ENCODE results near the gene SLC2A11.

The SLC2A11 gene

GRCh38 chr22:23857606-23858483, at the start of gene SLC2A11:
Gene SLC2A11, plus strand, starts transcription at chr22:23857875. Its CDS starts 125 bp downstream, at chr22:23858000.
- peak; percentile 94 for DNase-seq

- DNase-seq = no peak
Measured at GRCh38 chr22:23812378-23812777, 45.3 kb upstream of the SLC2A11 start.

GRCh38 chr22:23815541-23816155, 42.0 kb upstream of the SLC2A11 start:
- DNase-seq = no peak

- no peak for DNase-seq
Measured at GRCh38 chr22:23816156-23816976, 41.3 kb upstream of the SLC2A11 start.

- no peak for DNase-seq
Measured at GRCh38 chr22:23817146-23817545, 40.5 kb upstream of the SLC2A11 start.

GRCh38 chr22:23818541-23818940, 39.1 kb upstream of the SLC2A11 start:
- DNase-seq = no peak

GRCh38 chr22:23820748-23821211, 36.9 kb upstream of the SLC2A11 start:
- no peak for DNase-seq

- DNase-seq = no peak
Measured at GRCh38 chr22:23822101-23822671, 35.5 kb upstream of the SLC2A11 start.

- no peak for DNase-seq
Measured at GRCh38 chr22:23823331-23823791, 34.3 kb upstream of the SLC2A11 start.

- DNase-seq = no peak
Measured at GRCh38 chr22:23824476-23825245, 33.0 kb upstream of the SLC2A11 start.

GRCh38 chr22:23825246-23825905, 32.3 kb upstream of the SLC2A11 start:
- no peak for DNase-seq

GRCh38 chr22:23826510-23827350, 30.9 kb upstream of the SLC2A11 start:
- no peak for DNase-seq

- DNase-seq = no peak
Measured at GRCh38 chr22:23827351-23827995, 30.2 kb upstream of the SLC2A11 start.

GRCh38 chr22:23828800-23829680, 28.6 kb upstream of the SLC2A11 start:
- no peak for DNase-seq

GRCh38 chr22:23829845-23830372, 27.8 kb upstream of the SLC2A11 start:
- no peak for DNase-seq

- no peak for DNase-seq
Measured at GRCh38 chr22:23831261-23831660, 26.4 kb upstream of the SLC2A11 start.

GRCh38 chr22:23831781-23832180, 25.9 kb upstream of the SLC2A11 start:
- DNase-seq = no peak

GRCh38 chr22:23832226-23833016, 25.3 kb upstream of the SLC2A11 start:
- no peak for DNase-seq
